IPS-18a (cell line): ENCODE data around the gene HSD11B1L.
"Not testable (repeated sequence)": the region's sequence is repeated elsewhere in the genome, so short reads cannot be mapped to it uniquely, and the experiment has no call there.

Experiments used
- H3K27ac ChIP-seq: one replicate; pipeline ENCODE4 v1.5.1; 2013; ENCODE audit warnings: low read length
- H3K27me3 ChIP-seq: one replicate; pipeline ENCODE4 v1.6.1; 2013; ENCODE audit warnings: mild to moderate bottlenecking, low read length; ENCODE audit not compliant: control insufficient read depth, insufficient read depth
- H3K36me3 ChIP-seq: one replicate; pipeline ENCODE4 v1.6.1; 2013; ENCODE audit warnings: low read depth, low read length; ENCODE audit not compliant: control insufficient read depth
- H3K4me1 ChIP-seq: one replicate; pipeline ENCODE4 v1.6.1; 2013; ENCODE audit warnings: low read depth, low read length; ENCODE audit not compliant: control insufficient read depth
- H3K4me3 ChIP-seq: one replicate; pipeline ENCODE4 v1.5.1; 2013; ENCODE audit warnings: low read length
- H3K9ac ChIP-seq: one replicate; pipeline ENCODE4 v1.6.1; 2013; ENCODE audit warnings: mild to moderate bottlenecking, low read length, moderate library complexity
- H3K9me3 ChIP-seq: one replicate; pipeline ENCODE4 v1.6.1; 2013; ENCODE audit warnings: low read depth, low read length; ENCODE audit not compliant: control insufficient read depth

Gene HSD11B1L

DNA sequence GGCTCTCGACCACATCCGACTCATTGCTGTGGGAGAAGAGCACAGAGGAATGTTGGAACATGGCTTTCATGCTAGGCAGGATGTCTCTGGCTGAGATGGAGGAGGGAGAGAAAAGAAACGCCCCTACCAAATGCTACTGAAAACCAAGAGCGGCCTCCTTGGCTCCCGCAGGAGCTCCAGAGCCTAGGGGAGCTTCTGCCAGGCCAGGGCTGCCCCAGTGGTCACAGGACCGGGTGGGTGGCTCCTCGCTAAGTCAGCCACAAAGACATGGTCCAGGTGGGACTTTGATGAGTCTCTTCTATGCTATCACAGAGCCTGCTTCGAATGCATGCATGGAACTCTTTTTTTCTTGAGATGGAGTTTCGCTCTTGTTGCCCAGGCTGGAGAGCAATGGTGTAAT is 32.4 kb downstream of the HSD11B1L start:
- Histone ChIP-seq H3K4me1 (no peaks in the 10 kb centered on the region), H3K9me3 (no peaks in the 10 kb centered on the region), H3K27me3 (no peaks in the 10 kb centered on the region), H3K9ac (no peak overlapping the region), H3K36me3 (peaks cover 50% of the 10 kb centered on the region), H3K4me3 (no peak overlapping the region), H3K27ac (no peak overlapping the region)

DNA sequence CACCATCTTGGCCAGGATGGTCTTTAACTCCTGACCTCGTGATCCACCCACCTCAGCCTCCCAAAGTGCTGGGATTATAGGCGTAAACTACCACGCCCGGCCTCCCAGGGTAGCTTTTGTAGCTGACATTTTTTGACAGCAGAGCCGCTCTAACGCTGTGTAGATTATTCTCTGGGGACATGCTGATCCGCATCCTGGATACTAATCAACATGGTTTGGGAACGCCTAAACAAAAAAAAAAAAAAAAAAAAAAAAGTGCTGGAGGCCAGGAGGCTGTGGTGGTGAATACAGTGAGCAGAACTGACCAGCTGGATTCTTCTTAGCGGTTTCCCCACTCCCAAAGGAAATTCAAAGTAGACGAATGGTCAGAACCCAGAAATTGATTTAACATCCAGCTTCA is 34.0 kb downstream of the HSD11B1L start:
- Histone ChIP-seq H3K27ac (no peak overlapping the region), H3K36me3 (peaks cover 45% of the 10 kb centered on the region), H3K4me3 (no peak overlapping the region), H3K4me1 (peaks cover 6% of the 10 kb centered on the region), H3K9me3 (no peaks in the 10 kb centered on the region), H3K9ac (no peak overlapping the region), H3K27me3 (no peaks in the 10 kb centered on the region)

DNA sequence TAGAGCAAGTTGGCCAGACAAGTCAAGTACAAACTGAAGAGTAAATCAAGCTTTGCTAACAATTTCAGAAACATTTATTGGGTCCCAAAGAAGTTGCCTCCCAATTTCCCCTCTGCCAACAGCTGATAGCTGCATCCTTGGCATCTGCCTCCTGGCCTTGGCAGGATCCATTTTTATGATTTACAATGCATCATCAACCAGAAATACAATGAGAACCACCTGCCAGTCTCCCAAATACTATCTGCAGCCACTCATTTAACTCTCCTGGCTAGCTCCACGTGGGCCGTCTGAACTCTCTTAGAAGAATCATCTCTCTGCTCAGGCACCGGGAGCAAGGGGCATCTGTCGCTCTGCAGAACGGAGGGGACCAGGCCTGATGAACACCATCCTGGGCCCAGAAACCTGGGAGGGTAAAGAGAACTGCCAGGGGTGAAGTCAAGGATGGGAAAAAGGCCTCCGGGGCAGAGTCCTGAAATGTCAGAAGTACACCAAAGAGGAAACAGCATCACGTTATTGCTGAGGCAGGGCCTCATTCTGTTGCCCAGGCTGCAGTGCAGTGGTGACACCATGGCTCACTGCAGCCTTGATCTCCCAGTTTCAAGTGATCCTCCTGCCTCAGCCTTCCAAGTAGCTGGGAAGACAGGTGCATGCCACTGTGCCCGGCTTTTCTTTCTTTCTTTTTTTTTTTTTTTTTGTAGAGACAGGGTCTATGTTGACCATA is 36.5 kb downstream of the HSD11B1L start:
- Histone ChIP-seq H3K27ac (no peak overlapping the region), H3K9ac (no peak overlapping the region)

DNA sequence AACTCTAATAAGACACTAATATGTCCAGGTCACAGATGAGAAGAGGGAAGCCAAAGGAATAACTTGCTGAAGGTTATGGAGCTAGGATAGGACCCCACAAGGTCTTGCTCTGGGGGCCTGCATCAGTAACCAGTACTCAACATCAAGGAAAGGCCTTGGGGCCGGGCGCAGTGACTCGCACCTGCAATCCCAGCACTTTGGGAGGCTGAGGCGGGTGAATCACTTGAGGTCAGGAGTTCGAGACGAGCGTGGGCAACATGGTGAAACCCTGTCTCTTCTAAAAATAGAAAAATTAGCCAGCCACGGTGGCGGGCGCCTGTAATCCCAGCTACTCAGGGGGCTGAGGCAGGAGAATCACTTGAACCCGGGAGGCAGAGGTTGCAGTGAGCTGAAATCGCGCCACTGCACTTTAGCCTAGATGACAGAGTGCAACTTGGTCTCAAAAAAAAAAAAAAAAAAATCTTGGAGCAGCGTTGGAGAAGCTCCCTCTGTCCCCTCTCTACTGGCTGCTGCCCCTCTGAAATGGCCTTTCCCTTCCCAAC is 37.3 kb downstream of the HSD11B1L start:
- Histone ChIP-seq H3K27me3 (no peaks in the 10 kb centered on the region), H3K9ac (no peak overlapping the region), H3K4me1 (peaks cover 6% of the 10 kb centered on the region), H3K36me3 (peaks cover 15% of the 10 kb centered on the region), H3K9me3 (no peaks in the 10 kb centered on the region), H3K27ac (no peak overlapping the region), H3K4me3 (peak overlapping the region; percentile 82)

More for the DNA sequence above, 36.5 kb downstream of the HSD11B1L start:
- Histone ChIP-seq H3K9me3 (no peaks in the 10 kb centered on the region), H3K4me1 (peaks cover 6% of the 10 kb centered on the region), H3K36me3 (peaks cover 22% of the 10 kb centered on the region), H3K27me3 (no peaks in the 10 kb centered on the region), H3K4me3 (no peak overlapping the region)

DNA sequence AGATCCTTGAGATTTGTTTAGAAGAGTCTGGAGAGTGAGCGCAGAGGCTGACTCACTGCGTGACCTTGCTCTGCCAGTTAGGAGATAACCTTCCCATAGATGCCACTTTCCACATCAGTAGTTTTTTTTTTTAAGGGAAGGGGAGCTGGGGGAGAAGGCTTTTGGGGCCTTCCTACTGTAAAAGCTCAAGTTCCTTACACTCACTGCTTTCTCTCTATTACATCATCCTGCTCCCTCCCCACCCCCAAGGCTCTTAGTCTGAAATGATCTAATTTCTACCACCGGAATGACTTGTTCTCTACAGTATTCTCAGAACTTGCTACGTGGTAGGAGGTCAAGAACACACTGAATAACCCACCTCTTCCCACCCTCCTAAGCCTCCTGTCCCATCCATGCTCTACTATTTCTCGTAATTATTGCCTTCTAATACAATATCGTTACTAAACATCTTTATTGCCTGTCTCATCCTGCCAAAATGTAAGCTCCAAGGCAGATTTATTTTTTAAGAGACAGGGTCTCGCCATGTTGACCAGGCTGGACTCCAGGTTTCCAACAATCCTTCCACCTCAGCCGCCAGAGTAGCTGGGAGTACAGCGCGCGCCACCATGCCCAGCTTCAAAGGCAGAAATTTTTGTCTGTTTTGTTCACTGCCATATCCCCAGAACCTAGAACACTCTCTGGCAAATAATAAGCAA is 37.9 kb downstream of the HSD11B1L start:
- Histone ChIP-seq H3K4me3 (peak overlapping the region; percentile 82), H3K36me3 (peaks cover 9% of the 10 kb centered on the region), H3K9ac (peak overlapping the region; percentile 89), H3K4me1 (peaks cover 6% of the 10 kb centered on the region), H3K27me3 (no peaks in the 10 kb centered on the region), H3K27ac (no peak overlapping the region), H3K9me3 (no peaks in the 10 kb centered on the region)

DNA sequence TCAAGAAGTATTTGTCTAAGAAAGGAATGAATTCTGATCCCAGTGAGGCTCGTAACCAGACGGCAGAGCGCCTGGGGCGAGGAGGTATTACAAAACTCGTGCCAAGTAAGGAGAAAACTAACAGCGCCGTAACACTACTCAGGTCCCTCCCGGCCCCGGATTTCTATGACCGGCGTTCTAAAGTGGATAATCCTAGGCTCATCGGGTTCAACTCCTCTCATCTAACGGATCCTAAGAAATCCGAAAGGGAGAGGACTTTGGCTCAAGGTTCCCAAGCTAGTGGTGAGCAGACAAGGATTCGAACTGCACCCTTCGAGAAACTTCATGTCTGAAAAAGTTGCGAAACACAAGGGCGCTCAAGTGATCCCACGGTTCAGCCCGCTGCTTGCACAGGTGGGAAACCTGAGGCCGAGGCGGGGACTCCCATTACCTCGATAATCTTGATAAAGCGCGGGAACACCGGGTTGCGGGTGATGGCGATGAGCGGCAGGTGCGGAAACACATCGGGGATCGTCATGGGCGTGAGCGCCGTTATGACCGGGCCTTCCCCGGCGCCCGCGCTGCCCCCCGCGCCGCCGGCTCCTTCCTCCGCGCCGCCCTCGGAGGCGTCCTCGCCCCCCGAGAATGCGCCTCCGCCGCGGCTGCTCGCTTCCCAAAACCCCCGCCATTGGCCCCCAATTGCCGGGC is 38.6 kb downstream of the HSD11B1L start:
- Histone ChIP-seq H3K27me3 (no peaks in the 10 kb centered on the region), H3K36me3 (peaks cover 5% of the 10 kb centered on the region), H3K27ac (peak overlapping the region; percentile 46), H3K4me3 (peak overlapping the region; percentile 82), H3K9me3 (no peaks in the 10 kb centered on the region), H3K9ac (peak overlapping the region; percentile 89), H3K4me1 (peaks cover 6% of the 10 kb centered on the region)

DNA sequence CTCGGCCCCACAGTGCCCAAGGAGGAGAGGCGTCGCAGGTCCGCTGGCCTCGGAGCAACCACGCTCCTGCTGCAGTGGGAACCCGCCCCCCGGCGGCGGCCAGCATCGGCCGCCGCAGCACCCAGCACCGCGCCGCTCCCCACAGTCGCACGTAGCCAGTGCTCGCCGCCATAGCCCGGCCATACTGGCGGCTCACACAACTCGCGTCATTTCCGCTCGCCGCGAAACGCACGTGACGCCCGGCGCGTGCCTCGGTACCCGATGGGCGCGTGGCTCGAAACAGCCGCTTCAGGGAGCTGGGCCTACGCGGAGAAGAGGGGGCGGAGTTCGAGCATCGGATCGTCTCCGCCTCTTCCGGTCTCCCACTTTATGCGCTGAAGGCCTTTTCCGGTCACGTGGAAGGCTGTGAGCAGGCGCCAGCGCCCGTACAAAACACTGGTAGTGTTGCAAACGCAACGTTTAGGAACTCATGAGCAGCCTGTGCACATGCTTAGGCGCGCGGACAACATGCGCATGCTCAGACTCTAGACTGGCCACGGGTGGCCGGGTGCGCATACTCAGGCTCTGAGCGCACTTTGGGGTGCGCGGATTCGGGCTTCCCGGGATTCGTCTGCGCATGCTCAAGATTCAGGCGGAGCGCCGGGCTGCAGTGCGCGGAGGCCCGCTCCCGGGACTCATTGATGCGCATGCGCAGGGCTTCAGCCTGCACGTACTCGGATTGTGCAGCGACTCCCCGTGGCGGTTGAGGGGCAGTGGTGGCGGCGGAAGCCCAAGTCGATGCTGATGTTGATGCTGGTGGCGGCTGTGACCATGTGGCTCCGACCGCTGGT is 39.3 kb downstream of the HSD11B1L start, which contains the start of the genes CATSPERD and LONP1:
Gene CATSPERD, plus strand, starts transcription at position 677 of the 830 bp plus-strand sequence. Its CDS starts 101 bp downstream, at position 778.
Gene LONP1, minus strand, starts transcription at position 186 of the 830 bp plus-strand sequence. Its CDS starts 14 bp downstream, at position 172.
- Histone ChIP-seq H3K9ac (peak within 1 kb of the TSS; percentile 89), H3K9me3 (no peaks in the 10 kb centered on the region), H3K27ac (peak within 1 kb of the TSS; percentile 92), H3K36me3 (peaks cover 5% of the 10 kb centered on the region), H3K27me3 (no peaks in the 10 kb centered on the region), H3K4me3 (peak within 1 kb of the TSS; percentile 82), H3K4me1 (peaks cover 6% of the 10 kb centered on the region)

DNA sequence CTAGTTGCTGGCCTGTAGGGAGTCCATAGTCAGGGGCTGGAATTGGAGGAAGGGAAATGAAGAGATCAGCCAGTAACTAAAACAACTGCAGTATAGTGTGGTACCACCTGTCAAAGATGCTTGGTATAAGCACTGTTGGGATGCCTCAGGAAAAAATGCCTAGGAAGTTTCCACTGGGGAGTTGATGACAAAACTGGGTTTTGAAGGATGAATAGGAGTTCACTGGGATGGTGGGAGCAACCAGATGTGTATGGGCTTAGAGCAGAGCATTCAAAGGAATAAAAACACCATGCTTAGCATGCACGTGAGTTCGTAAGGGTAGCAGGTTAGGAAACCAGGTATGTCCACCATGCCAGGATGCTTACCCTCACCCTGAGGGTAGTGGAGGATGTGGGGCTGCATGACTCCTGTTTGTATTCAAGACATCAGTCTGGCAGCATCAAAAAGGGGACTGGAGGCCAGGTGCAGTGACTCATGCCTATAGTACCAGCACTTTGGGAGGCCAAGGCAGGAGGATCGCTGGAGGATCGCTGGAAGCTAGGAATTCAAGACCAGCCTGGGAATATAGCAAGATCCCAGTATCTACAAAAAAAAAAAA is 46.7 kb downstream of the HSD11B1L start:
- Histone ChIP-seq H3K4me3 (no peak overlapping the region), H3K27ac (no peak overlapping the region), H3K9me3 (no peaks in the 10 kb centered on the region), H3K9ac (no peak overlapping the region), H3K4me1 (no peaks in the 10 kb centered on the region), H3K36me3 (no peaks in the 10 kb centered on the region), H3K27me3 (no peaks in the 10 kb centered on the region)

DNA sequence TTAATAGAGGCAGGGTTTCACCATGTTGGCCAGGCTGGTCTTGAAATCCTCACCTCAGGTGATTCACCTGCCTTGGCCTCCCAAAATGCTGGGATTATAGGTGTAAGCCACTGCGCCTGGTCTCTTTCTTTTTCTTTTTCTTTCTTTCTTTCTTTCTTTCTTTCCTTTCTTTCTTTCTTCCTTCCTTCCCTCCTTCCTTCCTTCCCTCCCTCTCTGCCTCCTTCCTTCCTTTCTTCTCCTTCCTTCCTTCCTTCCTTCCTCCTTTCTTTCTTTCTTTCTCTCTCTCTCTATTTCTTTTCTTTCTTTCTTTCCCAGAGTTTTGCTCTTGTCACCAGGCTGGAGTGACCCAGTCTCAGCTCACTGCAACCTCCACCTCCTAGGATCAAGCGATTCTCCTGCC is 52.3 kb downstream of the HSD11B1L start:
- not testable (repeated sequence) for H3K9ac ChIP-seq, H3K9me3 ChIP-seq, H3K27ac ChIP-seq, H3K4me1 ChIP-seq, H3K27me3 ChIP-seq, H3K36me3 ChIP-seq, H3K4me3 ChIP-seq
